HPDE6-E6E7 (cell line): ENCODE measurements around the gene C1QTNF6.
"Not testable (repeated sequence)": the region's sequence is repeated elsewhere in the genome, so short reads cannot be mapped to it uniquely, and the experiment has no call there.

Experiments
- DNase-seq: peaks from one replicate; pipeline ENCODE4 v3.0.0; 2011; ENCODE audit warnings: missing footprints; ENCODE audit errors: extremely low spot score

The C1QTNF6 gene

DNA sequence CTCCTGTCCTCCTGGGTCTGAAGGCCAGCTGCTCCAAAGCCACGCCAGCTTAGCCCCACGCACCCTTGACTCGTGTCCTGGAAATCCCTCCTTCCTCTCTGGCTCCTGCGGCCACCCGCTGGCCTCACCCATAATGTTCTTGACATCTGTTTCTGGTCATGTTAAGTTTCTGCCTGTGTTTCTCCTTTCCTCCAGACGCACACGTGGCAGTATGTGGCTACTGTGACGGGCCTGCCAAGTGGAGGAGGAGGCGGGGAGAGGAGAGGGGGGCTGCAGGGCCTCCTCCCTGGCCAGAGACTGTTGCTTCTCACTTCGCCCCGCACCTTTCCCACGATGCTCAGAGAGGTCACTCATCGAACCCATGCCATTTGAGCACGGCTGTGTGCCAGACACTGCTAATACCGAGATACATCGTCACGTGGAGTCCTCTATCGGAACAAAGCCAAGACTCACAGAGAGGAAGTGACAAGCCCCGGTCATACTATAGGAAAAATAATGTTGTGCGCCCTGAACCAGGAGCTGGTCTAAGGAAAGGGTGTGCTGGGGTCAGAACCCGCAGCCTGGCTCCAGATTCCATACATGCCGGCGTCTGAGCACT, 11.5 kb downstream of the C1QTNF6 start:
- no peak for DNase-seq

DNA sequence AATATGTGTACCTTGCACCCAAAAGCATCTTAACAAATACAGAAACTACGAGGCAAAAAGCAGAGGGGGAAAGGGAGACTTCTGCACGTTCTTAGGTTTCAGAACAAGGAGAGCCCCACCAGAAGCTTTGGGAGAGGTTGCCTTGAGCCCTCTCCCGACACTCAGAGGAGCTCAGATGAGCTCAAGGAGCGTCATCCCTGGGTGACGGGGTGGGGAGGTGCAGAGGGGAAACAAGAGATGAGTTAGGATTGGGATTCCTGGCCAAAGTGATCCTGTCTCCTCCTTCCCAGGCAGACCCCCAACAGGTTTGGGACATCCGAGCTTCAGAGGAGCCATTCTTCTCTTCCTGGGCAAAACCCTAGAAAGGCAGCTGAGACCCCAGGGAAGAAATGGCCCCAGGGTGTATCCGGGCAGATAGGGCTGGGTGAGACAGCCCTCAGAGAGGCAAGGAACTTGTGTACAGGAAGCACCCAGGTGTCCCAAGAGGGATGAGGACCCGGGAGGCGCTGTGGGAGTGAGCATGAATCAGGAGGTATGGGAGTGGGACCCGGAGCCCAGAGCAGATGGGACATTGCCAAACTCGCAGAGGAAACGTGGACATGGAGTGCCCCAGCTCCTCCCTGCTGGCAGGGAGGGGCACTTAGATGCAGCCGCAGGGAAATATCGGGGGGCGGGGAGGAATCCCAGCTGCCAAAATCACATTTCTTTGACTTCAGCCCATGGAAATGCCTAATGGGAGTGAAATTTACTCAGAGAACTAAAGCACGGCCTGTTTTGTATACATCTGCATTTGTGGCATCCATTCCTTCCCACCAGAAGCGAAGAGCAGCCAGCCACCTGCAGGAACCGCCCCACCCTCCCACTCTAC, 12.4 kb downstream of the C1QTNF6 start:
- no peak for DNase-seq

DNA sequence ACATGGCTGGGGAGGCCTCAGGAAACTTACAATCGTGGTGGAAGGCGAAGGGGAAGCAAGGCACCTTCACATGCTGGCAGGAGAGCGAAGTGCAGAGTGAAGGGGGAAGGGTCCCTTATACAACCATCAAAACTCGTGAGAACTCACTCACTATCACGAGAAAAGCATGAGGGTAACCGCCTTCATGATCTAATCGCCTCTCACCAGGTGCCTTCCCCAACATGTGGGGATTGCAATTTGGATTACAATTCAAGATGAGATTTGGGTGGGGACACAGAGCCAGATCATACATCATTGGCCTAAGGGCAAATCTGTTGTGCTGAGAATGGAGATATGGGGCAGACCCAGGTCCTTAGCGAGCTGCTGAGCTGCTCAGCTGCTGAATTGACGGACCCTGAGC, 13.1 kb downstream of the C1QTNF6 start:
- no peak for DNase-seq

DNA sequence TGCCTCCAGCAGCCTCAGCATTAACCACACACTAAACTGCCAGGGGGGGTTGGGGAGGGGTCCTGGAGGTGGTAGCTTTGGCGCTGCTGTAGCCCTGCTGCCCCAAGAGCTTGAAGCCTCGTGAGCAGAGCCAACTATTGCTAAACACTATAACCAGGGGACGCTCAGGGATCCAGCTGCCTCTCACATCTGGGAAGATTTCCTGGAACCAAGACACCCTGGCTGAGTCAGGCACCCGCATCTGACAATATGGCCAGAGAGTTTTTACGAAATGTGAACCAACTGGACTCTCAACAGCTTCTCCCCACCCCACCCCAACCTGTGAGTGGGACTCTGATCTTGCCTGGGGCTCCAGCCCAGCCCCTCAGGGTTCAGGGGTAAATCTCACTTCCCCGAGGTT, 14.3 kb downstream of the C1QTNF6 start:
- no peak for DNase-seq

DNA sequence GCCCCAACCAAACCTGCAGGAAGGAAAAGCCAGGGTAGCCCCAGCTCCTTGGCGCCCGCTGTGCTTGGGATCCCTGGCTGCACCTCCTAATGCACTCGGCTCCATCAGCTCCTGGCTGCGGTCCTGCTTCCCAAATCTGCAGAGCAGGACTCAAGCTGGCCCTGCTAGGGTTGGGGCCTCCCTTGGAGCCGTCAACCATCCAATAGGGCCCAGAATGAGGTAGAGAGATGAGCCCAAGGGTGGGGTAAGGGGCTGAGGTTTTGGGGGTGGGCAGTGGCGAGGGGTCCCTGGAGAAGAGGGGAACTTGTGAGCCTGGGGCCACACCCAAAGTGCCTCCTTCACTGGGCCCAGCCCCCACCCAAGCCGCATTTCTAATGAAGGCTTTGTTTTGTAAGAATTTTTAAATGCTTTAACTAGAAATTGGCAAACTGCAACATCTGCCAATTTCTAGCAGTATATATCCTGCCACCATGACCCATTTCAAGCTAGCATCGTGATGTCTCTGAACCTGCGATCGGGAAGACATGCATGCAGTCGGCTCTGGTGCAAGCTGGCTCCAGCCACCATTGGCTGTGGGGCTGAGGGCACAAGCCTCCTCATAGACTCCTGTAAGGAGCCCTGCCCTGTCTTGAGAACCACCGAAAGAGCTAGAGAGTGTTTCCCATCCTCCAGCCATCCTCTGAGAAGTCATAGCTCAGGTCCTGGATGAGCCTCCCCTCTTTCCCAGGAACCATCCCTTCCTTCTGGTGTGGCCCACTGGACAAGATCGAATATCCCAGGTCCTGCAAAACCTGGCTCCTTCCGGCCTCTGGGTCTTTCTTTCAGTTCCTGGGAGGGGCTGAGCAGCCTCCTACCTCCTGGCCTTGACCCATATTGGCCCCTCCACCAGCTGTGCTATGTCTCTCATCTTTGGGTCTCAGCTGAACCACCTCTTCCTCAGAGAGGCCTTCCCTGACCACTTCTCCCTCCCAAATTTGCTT, 15.5 kb downstream of the C1QTNF6 start:
- DNase-seq: no peak

DNA sequence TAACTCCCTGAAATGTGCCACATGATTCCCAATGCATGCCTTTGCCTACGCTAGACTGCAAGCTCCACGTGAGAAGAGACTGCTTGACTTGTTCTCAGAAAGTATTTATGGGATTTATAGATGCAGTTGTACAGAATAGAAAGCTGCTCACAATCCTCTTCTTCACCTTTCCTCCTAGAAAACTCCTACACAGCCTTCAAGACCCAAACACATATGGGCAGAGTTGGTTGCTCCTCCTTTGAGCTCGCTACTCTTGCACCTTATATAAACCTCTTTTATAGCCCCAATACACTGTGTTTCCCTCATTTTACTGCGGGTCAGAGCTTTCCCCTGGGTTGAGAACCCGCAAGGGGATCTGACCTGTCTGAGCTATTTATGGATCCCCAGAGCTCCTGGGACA, 16.4 kb downstream of the C1QTNF6 start:
- no peak for DNase-seq

DNA sequence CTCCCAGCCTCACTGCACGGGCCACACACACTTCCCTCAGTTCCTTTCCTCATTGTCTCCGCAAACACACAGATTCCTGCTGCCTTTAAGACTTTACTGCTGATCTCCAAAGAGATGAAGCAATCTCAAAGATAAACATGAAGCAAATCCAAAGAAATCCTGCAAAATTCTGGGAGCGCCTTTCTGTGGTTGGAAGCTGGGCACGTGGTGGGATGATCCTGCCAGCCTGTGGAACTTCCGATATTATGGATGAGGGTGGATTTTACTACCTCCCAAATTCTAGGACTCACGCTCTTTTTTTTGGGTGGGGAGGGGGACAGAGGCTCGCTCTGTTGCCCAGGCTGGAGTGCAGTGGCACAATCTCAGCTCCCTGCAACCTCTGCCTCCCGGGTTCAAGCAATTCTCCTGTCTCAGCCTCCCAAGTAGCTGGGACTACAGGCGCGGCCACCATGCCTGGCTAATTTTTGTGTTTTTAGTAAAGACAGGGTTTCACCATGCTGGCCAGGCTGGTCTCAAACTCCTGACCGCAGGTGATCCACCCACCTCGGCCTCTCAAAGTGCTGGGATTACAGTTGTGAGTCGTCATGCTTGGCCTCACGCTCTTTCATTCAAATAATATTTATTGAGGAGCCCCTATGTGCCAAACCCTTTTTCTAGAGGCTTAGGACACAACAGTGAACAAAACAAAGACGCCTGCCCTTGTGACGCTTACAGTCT, 17.2 kb downstream of the C1QTNF6 start:
- not testable (repeated sequence) for DNase-seq

DNA sequence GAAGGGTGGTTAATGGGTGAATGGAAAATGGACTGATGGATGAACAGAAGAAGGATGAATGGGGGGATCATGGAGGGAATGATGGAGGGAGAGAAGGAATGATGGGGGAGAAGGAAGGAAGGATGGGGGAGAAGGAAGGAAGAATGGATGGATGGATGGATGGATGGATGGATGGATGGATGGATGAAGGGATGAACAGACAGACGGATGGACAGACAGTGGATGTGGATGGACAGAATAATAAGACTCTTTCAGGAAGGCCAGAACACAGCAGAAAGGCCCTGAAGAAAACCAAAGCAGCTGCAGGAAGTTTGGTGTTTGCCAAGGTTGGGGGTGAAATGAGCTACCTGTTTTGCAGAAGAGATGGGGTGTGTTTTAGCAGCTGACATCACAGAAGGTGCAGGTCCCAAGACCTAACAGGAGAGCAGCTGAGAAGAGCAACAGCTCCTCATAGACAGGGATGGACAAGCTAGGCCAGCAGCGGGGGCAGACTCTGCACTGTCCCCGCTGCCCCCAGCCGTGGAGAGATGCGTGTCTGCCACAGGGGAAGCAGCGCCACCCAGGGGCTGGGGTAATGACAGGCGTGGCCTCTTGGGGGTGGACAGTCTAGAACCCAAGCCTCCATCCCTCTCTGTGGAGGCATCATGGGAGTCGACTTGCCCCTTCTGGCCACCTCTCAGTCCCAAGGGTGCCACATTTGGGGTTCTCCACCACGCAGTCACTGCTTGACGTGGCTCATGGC, 17.9 kb downstream of the C1QTNF6 start:
- DNase-seq: no peak

DNA sequence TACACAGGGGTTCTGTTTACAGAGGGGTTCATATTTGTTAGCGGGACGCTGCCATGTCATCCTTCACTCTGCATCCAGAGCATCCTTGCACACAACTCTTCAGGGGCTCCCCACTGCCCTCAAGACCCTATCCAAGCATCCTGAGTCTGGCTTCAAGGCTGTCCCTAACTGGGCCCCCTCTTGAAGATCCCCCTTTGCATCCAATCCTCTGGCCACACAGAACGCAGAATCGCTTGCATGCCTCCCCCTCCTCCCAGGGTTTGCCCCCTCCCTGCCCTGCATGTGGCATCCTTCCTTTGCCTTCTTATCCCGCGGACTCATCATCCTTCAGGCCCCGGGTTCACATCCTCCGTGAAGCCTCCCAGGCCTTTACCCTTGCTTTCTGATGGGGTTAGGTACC, 18.6 kb downstream of the C1QTNF6 start:
- DNase-seq: no peak

DNA sequence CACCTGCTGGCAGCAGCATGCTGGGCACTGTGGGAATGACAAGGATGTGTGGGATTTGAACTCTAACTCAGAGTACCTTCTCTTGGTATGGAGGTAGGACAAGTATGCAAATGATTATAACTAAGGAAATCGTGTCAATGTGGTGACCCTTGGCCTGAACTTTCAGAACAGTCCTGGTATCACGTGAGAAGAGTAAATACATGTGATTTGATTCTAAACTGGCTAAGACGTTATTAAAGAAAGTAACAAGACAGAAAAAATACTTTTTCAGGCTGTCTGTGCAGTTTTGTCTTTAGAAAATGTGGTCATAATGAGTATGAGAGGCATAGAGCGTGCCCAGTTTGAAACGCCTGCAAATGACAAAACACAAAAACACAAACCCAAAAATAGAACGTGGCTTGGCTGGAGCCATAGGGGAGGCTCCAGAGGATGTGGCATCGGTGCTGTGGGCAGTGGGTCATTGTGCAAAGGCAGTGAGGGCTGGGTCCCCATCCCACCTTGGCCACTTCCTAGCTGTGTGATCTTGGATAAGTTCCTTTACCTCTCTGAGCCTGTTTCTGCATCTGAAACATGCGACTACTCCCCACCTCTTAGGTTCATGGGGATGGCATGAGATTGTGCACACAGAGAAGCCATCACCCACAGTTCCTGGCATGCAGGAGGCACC, 19.9 kb downstream of the C1QTNF6 start:
- no peak for DNase-seq

DNA sequence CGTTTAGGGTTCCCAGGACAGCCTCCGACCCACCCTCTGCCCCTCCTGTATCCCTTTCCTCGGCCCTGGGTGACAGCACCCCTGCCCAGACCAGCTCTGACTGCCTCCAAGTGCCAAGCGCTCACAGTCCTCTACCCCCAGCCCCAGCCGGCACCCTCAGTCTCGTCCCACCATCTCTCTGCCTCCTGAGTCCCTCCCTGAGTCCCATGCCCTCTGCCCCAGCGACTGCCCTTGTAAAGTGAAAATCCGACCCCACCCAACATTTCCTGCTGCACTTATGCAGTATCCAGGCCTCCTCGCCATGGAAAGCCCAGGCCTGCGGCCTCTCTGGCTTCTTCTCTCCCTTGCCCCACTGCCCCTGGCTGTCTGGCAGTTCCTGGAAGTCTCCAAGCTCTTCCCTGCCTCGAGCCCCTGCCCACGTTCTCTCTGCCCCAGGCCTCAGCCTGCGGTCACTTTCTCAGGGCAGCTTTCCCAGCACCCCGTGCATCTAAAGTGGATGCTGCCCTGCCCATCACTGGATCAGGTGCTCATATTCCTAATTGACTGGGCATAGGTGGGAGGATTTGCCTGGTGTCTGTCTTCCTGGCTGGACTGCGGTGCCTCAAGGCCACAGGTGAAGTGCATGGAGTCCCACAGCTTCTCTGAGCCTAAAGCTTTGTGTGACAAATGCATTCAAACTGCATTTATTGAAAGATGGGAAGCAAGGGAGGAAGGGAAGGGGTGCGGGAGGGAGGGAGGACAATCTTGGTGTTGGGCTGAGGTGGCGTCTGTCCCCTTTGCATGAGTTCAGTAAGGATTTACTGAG, 20.7 kb downstream of the C1QTNF6 start:
- no peak for DNase-seq

DNA sequence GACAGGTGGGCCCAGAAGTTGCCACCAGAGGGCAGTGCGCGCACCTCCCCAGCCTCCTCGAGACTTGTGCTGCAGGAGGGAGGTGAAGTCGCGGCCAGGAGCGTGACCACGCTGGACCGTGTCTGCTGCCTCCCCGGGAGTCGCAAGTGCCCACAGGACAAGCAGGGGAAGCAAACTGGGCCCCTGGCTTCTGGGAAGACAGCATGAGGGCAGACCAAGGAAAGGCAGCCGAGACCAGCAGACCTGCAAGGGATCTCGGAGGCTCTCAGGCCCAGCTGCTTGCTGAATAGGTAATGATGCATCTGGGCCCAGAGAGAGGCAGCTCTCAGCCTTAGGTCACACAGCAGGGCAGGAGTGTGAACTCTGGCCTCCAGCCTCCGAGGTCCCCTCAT, 21.4 kb downstream of the C1QTNF6 start:
- peak; percentile 77 for DNase-seq

DNA sequence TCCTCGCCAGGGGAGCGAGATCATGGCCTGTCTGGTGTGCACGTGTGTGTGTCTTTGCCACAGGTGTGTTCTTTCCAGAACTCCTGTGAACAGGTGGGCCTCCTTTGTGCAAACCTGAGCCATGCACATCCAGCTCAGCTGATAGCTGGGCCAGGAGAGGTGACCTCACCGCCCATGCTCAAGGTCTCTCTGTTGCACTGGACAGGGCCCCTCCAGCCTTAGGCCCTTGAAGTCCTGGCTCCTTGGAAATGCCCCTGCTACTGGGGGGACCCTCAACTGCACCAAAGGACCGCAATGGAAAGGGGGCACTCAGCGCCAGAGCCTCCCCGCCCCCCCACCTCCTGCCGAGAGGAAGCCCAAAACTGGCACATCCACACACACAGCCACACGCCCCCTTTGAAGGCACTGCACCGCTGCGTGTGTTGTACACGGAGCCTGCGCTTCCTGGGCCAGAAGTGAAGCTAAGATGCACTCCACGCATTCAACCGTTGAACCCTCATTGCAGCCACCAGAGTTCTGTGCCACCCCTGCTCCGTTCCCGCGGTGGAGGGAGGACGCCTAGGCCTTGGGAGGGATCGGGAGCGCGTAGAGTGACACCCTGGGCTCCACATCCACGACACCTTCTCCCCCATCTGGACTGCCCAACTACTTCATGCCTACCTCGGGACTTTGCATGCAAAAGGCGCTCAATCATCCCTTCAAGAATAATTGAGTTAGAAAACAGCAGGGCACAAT, 21.9 kb downstream of the C1QTNF6 start:
- DNase-seq: no peak

DNA sequence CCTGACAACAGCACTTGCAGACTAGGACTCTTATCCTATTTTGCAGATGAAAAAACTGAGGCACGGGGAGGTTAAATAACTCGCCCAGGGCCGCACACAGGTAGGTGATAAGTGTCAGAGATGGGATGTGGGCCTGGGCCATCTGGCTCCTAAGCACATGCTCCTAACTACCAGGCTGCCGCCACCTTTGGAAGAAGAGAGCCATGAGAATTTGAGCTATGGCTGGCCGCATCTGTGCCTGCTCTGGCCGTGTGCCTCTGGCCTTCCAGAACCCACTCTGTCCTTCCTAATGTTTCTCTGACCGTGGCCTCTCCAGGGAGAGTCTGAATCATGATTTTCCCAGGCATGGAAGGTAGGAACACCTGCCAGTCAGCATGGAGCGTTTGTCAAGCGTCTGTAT, 23.0 kb downstream of the C1QTNF6 start:
- no peak for DNase-seq

DNA sequence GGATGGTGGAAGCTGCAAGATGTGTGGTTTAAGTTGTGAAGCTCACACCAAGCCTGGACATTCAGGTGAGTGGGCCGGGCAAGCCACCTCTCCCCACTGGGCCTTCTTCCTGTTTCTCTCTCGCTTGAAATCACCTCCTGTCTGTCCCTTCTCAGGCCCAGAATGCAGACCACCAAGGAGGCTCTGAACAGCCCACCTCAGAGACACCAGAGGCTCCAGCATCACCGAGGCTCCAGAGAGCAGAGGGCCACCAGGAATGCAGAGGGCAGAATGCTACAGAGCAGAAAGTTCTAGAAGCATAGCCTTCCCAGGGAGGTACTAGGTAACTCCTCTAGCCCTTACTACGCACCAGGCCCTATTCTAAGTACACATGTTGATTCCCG, 23.6 kb downstream of the C1QTNF6 start:
- DNase-seq: no peak

DNA sequence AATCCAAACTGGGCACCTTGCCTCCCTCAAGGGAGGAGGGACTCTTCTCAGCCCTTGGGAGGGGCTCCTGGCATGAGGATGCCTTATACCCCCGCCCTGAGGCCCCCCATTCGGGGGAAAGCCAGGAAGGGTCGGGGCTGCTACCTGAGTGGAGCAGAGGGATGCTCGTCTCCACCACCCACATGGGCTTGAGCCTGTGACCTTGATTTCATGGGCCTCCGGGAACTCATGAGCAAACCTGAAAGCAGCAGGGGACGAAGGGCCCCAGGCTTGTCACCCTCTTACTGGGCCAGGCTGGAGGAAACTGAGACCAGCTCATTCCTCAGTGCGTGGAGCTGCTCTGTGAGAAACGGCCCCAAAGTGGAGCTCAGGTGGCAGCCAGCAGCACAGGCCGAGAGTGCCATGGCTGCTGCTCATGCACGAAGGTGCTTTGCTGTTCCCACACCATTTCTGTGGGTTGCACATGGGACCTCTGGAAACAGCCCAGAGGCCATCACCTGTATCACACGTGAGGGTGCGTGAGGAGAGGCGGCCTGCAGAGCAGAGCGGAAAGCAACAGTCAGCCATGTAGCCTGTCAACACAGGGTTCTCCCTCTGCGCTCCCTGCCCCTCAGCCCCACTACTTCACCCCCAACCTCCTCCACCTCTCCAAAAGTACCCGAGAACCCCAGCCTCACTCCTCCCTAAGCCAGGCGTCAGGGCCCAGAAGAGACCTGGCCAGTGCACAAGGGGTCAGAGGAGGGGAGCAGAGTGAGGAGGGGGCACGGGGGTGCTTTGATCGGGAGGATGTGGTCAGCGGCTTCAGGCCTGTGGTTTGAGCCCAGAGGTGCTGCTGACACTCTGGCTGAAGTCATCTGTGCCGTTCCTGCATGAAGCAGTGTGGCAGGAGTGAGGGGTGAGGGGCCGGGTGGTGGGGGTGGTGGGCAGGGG, 24.2 kb downstream of the C1QTNF6 start:
- DNase-seq: no peak

DNA sequence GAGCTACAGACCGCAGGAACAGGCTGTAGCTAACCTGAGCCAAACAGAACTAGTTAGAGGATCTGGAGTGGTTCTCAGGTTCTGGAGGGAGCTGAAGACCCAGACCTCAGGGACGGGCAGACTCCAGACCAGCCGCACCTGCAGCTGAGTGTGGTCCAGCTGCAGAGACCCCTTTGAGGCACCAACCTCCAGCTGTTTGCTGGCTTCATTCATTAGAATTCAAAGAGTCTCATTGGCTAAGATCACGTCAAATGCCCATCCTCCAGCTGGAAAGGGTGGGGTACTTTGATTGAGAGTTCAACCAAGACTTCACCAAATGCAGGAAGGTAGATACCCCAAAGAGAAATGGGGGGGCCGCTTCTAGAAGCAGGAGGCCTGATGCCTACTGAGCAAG, 25.0 kb downstream of the C1QTNF6 start:
- no peak for DNase-seq
